ENCODE results near the gene OR6S1. TPM values are rescaled to one million over a fixed set of nuclear protein-coding genes. Genes with fewer than 3 reads are reported as not detected.
"Not testable (repeated sequence)": the region's sequence is repeated elsewhere in the genome, so short reads cannot be mapped to it uniquely, and the experiment has no call there.

OR6S1 gene
- total RNA-seq, 1 experiment from 2014 or later = not detected

DNA sequence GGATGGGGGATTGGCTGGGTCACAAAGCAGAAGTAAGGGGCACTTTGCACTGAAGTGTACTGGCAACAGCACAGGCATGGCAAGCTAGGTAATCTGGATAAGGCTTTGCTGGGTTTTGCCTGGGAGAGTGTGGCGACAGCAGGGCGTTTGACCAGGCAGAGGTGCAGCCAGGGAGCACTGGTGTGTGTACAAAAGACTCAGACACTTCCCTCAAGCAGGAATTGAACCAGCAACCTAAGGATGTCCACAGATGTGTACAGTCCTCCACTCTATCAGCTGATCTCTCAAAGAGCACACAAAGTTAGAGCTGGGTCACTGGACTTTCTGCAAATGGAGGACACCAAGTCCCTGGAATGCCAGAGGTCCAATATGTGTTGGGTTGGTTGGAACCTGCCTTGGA lies 27.5 kb upstream of the OR6S1 start:
- H3K4me3 Mint-ChIP-seq (ENCODE audit: unreplicated experiment) = no peak overlapping the region
- H3K36me3 Mint-ChIP-seq (ENCODE audit: insufficient read depth, unreplicated experiment) = no peaks in the 10 kb centered on the region
- no peaks in the 10 kb centered on the region for H3K4me1 Mint-ChIP-seq (ENCODE audit: insufficient read depth, unreplicated experiment)
- CTCF ChIA-PET = interaction anchor here (1.0 to 1.7 kb wide), 5 partner anchors 9 to 60 kb away, joined by 3 to 5 read pairs (median 5); no protein-coding TSS in a partner anchor
- POLR2A ChIA-PET = interaction anchor here (0.8 kb wide), 1 partner anchor 11 kb away, joined by 3 read pairs; no protein-coding TSS in a partner anchor
- TF ChIP-seq, protein P1, sequence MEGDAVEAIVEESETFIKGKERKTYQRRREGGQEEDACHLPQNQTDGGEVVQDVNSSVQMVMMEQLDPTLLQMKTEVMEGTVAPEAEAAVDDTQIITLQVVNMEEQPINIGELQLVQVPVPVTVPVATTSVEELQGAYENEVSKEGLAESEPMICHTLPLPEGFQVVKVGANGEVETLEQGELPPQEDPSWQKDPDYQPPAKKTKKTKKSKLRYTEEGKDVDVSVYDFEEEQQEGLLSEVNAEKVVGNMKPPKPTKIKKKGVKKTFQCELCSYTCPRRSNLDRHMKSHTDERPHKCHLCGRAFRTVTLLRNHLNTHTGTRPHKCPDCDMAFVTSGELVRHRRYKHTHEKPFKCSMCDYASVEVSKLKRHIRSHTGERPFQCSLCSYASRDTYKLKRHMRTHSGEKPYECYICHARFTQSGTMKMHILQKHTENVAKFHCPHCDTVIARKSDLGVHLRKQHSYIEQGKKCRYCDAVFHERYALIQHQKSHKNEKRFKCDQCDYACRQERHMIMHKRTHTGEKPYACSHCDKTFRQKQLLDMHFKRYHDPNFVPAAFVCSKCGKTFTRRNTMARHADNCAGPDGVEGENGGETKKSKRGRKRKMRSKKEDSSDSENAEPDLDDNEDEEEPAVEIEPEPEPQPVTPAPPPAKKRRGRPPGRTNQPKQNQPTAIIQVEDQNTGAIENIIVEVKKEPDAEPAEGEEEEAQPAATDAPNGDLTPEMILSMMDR (IDR thresholded peaks at IDR 0.05; ENCODE audit: unreplicated experiment) = no peak
- no peak for DNase-seq (ENCODE audit: unreplicated experiment)
- intact Hi-C loops (cut with micrococcal nuclease) = no loop called here
- H3K27ac Mint-ChIP-seq (ENCODE audit: low read depth, unreplicated experiment) = no peak overlapping the region
- no peaks in the 10 kb centered on the region for H3K9me3 Mint-ChIP-seq (ENCODE audit: unreplicated experiment)
- BruUV-seq (replicated peaks) = no TSS peak
- H3K27me3 Mint-ChIP-seq (ENCODE audit: insufficient read depth, unreplicated experiment) = peaks cover 27% of the 10 kb centered on the region

DNA sequence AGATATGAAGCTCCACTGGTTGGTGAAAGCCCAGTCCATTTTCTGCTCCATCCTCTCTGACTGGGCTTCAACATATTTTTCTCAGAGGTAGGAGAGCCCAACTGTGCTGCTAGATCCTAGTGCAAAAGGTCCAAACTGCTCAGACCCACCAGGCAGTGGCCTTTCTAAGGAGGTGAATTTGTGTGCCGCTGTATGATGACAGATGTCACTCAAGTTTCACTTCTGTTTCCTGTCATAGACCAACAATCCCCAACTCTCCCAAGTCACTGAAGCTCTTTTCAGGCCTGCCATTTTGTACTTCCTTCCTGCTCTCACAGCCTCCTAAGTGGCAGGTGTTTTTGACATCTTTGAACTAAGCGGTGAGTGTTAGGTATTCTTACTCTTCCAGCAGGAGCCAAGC lies 26.5 kb upstream of the OR6S1 start:
- Mint-ChIP-seq H3K36me3 (ENCODE audit: insufficient read depth, unreplicated experiment) (no peaks in the 10 kb centered on the region), H3K27ac (ENCODE audit: low read depth, unreplicated experiment) (no peak overlapping the region), H3K9me3 (ENCODE audit: unreplicated experiment) (no peaks in the 10 kb centered on the region), H3K4me1 (ENCODE audit: insufficient read depth, unreplicated experiment) (peaks cover 9% of the 10 kb centered on the region), H3K4me3 (ENCODE audit: unreplicated experiment) (no peak overlapping the region), H3K27me3 (ENCODE audit: insufficient read depth, unreplicated experiment) (peaks cover 27% of the 10 kb centered on the region)
- CTCF ChIA-PET = interaction anchor here (1.0 to 1.1 kb wide), 3 partner anchors 10 to 303 kb away, joined by 3 read pairs; no protein-coding TSS in a partner anchor
- TF ChIP-seq, protein P1 (IDR thresholded peaks at IDR 0.05; ENCODE audit: unreplicated experiment) = no peak
- intact Hi-C loops (cut with micrococcal nuclease) = no loop called here
- POLR2A ChIA-PET = no interaction called here
- DNase-seq (ENCODE audit: unreplicated experiment) = no peak
- BruUV-seq (replicated peaks) = no TSS peak

DNA sequence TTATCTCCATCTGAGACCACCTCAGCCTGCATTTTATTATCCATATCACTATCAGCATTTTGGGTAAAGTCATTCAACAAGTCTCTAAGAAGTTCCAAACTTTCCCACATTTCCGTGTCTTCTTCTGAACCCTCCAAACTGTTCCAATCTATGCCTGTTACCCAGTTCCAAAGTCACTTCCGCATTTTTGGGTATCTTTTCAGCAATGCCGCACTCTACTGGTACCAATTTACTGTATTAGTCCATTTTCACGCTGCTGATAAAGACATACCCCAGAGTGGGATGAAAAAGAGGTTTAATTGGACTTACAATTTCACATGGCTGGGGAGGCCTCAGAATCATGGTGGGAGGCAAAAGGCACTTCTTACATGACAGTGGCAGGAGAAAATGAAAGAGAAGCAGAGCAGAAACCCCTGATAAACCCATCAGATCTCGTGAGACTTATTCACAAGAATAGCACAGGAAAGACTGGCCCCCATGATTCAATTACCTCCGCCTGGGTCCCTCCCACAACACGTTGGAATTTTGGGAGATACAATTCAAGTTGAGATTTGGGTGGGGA lies 25.0 kb upstream of the OR6S1 start:
- POLR2A ChIA-PET; DNase-seq (ENCODE audit: unreplicated experiment); H3K36me3 Mint-ChIP-seq (ENCODE audit: insufficient read depth, unreplicated experiment); H3K9me3 Mint-ChIP-seq (ENCODE audit: unreplicated experiment); BruUV-seq (replicated peaks); H3K27ac Mint-ChIP-seq (ENCODE audit: low read depth, unreplicated experiment); intact Hi-C loops (cut with micrococcal nuclease); H3K4me3 Mint-ChIP-seq (ENCODE audit: unreplicated experiment): not testable (repeated sequence)
- Mint-ChIP-seq H3K27me3 (ENCODE audit: insufficient read depth, unreplicated experiment) (peaks cover 27% of the 10 kb centered on the region), H3K4me1 (ENCODE audit: insufficient read depth, unreplicated experiment) (peaks cover 13% of the 10 kb centered on the region)
- CTCF ChIA-PET = interaction anchor here (0.6 to 0.7 kb wide), 2 partner anchors 19 to 1379 kb away, joined by 3 to 5 read pairs; no protein-coding TSS in a partner anchor

DNA sequence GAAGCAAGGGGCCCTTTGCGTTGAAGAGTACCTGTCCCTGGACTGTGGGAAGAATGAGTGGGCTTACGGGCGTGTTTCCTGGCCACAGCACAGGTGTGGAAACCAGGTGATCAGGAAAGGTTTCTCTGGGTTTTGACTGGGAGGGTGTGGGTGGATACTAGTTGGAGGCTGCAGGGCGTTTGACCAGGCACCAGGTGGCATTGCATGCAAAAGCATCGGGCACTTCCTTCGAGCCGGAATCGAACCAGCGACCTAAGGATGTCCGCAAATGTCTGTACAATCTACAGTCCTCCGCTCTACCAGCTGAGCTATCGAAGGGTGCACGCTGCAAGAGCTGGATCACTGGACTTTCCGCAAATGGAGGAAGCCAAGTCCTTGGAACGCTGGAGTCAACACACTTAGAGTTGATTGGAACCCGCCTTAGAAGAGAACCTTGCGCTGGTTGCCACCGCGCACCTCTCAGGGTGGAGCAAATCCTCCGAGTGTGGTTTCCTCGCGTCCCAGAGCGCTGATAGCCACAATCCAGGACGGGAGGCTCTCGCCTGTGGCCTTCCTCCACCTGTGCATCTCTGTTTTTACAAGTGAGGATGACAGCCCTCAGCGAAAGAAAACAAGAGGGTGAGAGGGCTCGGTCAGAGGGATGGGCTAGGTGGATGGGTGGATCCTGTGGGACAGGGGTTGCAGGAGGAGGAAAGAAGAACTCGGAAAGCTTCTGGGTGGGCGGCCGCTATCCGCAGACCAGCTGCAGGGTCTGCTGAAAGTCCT lies 21.7 kb upstream of the OR6S1 start:
- ChIA-PET POLR2A (interaction anchor here (3.6 kb wide), 1 partner anchor 19 kb away, joined by 22 read pairs; no protein-coding TSS in a partner anchor), CTCF (interaction anchor here (0.6 to 2.2 kb wide), 8 partner anchors 17 to 412 kb away, joined by 3 to 8 read pairs (median 4); partner anchors contain the start of gene RNASE4)
- Mint-ChIP-seq H3K4me3 (ENCODE audit: unreplicated experiment) (peak overlapping the region; percentile 65), H3K4me1 (ENCODE audit: insufficient read depth, unreplicated experiment) (peaks cover 13% of the 10 kb centered on the region), H3K27ac (ENCODE audit: low read depth, unreplicated experiment) (no peak overlapping the region), H3K36me3 (ENCODE audit: insufficient read depth, unreplicated experiment) (no peaks in the 10 kb centered on the region), H3K27me3 (ENCODE audit: insufficient read depth, unreplicated experiment) (peaks cover 18% of the 10 kb centered on the region), H3K9me3 (ENCODE audit: unreplicated experiment) (no peaks in the 10 kb centered on the region)
- peak; percentile 67 for DNase-seq (ENCODE audit: unreplicated experiment)
- BruUV-seq (replicated peaks) = no TSS peak
- intact Hi-C loops (cut with micrococcal nuclease) = loop anchor here (1.0 kb wide), 2 partner anchors 18 to 28 kb away; no protein-coding TSS in a partner anchor
- TF ChIP-seq, protein P1 (IDR thresholded peaks at IDR 0.05; ENCODE audit: unreplicated experiment) = peak; percentile 45

Measured in MCF 10A (cell line).